Natural killer cell (primary cell): ENCODE results near the gene FLRT2. TPM values are rescaled to one million over a fixed set of nuclear protein-coding genes. Genes with fewer than 3 reads are reported as not detected.

Source experiments
- ATAC-seq, 3 donors: fragments of 150-1000 bp in 2 of 3; fragments of 200-7000 bp in 1 of 3; cut with Tn5 transposase; 1 replicate in 1 of 3; 2 replicates in 2 of 3; pipeline ENCODE4 v1.10.0; 2021; ENCODE audit warnings: mild to moderate bottlenecking in 2 of 3, moderate library complexity in 2 of 3
- DNase-seq, 2 donors: peaks; one replicate each; pipeline versions ENCODE4 v3.0.0 to v3.0.0-alpha.2; 2013 to 2021; ENCODE audit warnings: mixed read lengths in 1 of 2
- H3K27ac ChIP-seq: one replicate; pipeline ENCODE4 v1.5.1; 2013; ENCODE audit warnings: mild to moderate bottlenecking, low read length
- H3K27me3 ChIP-seq: one replicate; pipeline ENCODE4 v1.6.1; 2013; ENCODE audit warnings: low read length; ENCODE audit not compliant: control insufficient read depth, insufficient read depth
- H3K36me3 ChIP-seq: one replicate; pipeline ENCODE4 v1.6.1; 2013; ENCODE audit warnings: low read length; ENCODE audit not compliant: control insufficient read depth, insufficient read depth
- H3K4me1 ChIP-seq: one replicate; pipeline ENCODE4 v1.6.1; 2013; ENCODE audit warnings: low read length; ENCODE audit not compliant: control insufficient read depth, insufficient read depth
- H3K4me3 ChIP-seq: one replicate; pipeline ENCODE4 v1.5.1; 2013; ENCODE audit warnings: low read length
- H3K9me3 ChIP-seq: one replicate; pipeline ENCODE4 v1.6.1; 2013; ENCODE audit warnings: low read length; ENCODE audit not compliant: control insufficient read depth, insufficient read depth
- H3K27ac Mint-ChIP-seq, 2 donors: one replicate each; pipeline ENCODE4 v1.8.0; 2022; ENCODE audit warnings: mild to moderate bottlenecking in 2 of 2, mixed read lengths in 2 of 2, moderate library complexity in 1 of 2
- H3K27me3 Mint-ChIP-seq, 2 donors: one replicate each; pipeline ENCODE4 v1.8.0; 2022; ENCODE audit warnings: low read depth in 2 of 2, mixed read lengths in 2 of 2
- H3K36me3 Mint-ChIP-seq: one replicate; pipeline ENCODE4 v1.8.0; 2022; ENCODE audit warnings: mixed read lengths
- H3K4me1 Mint-ChIP-seq, 2 donors: one replicate each; pipeline ENCODE4 v1.8.0; 2022; ENCODE audit warnings: mixed read lengths in 2 of 2
- H3K4me3 Mint-ChIP-seq: one replicate; pipeline ENCODE4 v1.8.0; 2022; ENCODE audit warnings: mild to moderate bottlenecking, moderate library complexity, mixed read lengths
- H3K9me3 Mint-ChIP-seq, 2 donors: one replicate each; pipeline ENCODE4 v1.8.0; 2022; ENCODE audit warnings: mixed read lengths in 2 of 2
- CTCF ChIP-seq: fragments of 200-600 bp; IDR thresholded peaks from one replicate; pipeline ENCODE4 v1.8.0; 2022; ENCODE audit warnings: antibody characterized with exemption
- WGBS: methylation state at CpG from one replicate; pipeline ENCODE4 v1.1.7; 2013; ENCODE audit warnings: missing lambda C conversion rate; ENCODE audit not compliant: insufficient coverage; 5-methylcytosine and 5-hydroxymethylcytosine counted together
- intact Hi-C: fragments of 100-400 bp; cut with micrococcal nuclease; formaldehyde crosslinking; loops from one replicate; pipeline ENCODE4 v1.14.2; 2022
- total RNA-seq, 4 donors: library from RNA; stranded (reverse); fragments of 120-200 nt in 1 of 4; gene quantifications; one replicate each; pipeline versions ENCODE4 v1.2.3 to v1.2.4, GENCODE V29; 2013 to 2022

The FLRT2 gene
- total RNA-seq, 3 donors from 2014 or later (not counting 1 experiment from before 2014, with no cell fraction given) = not detected

- Histone ChIP-seq H3K27ac (no peak overlapping the region), H3K4me3 (no peak overlapping the region), H3K9me3 (no peaks in the 10 kb centered on the region), H3K36me3 (no peaks in the 10 kb centered on the region), H3K27me3 (no peaks in the 10 kb centered on the region), H3K4me1 (no peaks in the 10 kb centered on the region)
- intact Hi-C loops = loop anchor here (5.0 kb wide), 1 partner anchor 229 kb away; no protein-coding TSS in a partner anchor
- Mint-ChIP-seq H3K27me3 (no peaks in the 10 kb centered on the region), H3K27ac (peak overlapping the region; percentile 90 to 93), H3K9me3 (peaks cover 0 to 3% of the 10 kb centered on the region in 2 donors), H3K4me1 (peaks cover 19 to 26% of the 10 kb centered on the region in 2 donors), H3K4me3 (no peak overlapping the region), H3K36me3 (no peaks in the 10 kb centered on the region)
- WGBS = 92% methylated on average over 2 of the region's 3 CpGs
- no peak for TF ChIP-seq CTCF
- ATAC-seq (no peak), DNase-seq (no peak)
Measured at GRCh38 chr14:85702997-85703396, 173.1 kb downstream of the FLRT2 start.
